NCI-H187 (cell line): ENCODE data around the gene BTF3L4.
"Not testable (repeated sequence)": the region's sequence is repeated elsewhere in the genome, so short reads cannot be mapped to it uniquely, and the experiment has no call there.

ENCODE experiments used
- DNase-seq, 2 experiments: peaks; one replicate each; lab custom pipeline; 2025; lab: John Stamatoyannopoulos, UW

The BTF3L4 gene

DNA sequence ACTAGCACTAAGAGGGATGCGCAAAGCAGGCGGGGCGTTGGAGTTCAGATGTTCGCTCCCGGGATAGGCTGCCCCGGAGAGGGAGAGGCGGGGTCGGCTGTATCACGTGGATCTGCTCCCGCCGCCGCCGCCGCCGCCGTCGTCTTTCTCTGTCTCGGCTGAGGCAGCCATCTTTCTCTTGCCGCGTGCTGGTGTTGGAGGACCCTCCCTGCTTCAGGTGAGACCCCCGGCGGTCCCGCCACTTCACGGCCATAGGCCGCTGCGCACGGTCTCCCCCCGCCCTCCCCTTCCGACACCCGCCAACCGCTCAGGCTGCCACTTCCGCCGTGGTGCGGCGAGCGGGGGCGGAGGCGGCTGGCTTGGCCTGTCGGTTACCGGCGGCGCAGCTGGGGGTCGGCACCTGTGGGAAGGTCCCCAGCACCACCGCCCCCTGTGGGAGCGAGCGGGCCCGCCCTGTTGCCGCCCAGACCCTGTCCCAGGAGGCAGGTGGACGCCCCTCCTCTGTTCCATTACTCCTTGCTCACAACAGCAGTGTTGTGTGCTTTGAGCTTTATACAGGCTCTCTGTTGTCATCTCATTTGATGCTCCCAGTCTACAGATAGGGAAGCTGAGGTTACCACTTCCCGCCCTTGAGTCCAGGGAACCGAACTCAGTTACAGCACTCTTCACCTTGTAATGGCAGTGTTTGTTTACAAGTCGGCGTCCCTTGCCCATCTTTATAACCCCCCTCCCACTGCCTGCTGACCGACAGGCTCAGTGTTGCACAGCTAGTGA, at the start of gene BTF3L4:
Gene BTF3L4, plus strand, starts transcription at position 133 of the 774 bp plus-strand sequence. CDS start 3,553 bp downstream, outside the sequence.
- peak; percentile 46 to 96 for DNase-seq

DNA sequence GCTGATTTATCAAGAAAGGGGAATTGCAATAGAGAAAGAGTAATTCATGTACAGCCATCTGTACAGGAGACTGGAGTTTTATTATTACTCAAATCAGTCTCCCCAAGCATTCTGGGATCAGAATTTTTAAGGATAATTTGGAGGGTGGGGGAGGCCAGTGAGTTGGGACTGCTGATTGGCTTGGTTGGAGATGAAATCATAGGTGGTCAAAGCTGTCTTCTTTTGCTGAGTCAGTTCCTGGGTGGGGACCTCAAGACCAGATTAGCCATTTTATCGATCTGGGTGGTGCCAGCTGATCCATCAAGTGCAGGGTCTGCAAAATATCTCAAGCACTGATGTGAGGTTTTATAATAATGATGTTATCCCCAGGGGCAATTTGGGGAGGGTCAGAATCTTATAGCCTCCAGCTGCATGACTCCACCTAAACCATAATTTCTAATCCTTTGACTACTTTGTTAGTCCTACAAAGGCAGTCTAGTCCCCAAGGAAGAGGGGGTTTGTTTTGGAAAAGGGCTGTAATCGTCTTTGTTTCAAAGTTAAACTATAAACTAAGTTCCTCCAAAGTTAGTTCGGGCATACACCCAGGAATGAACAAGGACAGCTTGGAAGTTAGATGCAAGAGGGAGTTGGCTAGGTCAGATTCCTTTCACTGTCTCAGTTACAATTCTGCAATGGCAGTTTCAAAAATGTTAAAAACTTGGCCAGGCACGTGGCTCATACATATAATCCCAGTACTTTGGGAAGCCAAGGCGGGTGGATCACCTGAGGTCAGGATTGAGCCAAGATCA, 48.7 kb upstream of the BTF3L4 start:
- DNase-seq, result no peak

- no peak for DNase-seq
Measured at GRCh38 chr1:52008071-52008809, 47.9 kb upstream of the BTF3L4 start.

GRCh38 chr1:52022133-52022532, 34.0 kb upstream of the BTF3L4 start:
- no peak for DNase-seq

- no peak for DNase-seq
Measured at GRCh38 chr1:52026278-52026677, 29.8 kb upstream of the BTF3L4 start.

DNA sequence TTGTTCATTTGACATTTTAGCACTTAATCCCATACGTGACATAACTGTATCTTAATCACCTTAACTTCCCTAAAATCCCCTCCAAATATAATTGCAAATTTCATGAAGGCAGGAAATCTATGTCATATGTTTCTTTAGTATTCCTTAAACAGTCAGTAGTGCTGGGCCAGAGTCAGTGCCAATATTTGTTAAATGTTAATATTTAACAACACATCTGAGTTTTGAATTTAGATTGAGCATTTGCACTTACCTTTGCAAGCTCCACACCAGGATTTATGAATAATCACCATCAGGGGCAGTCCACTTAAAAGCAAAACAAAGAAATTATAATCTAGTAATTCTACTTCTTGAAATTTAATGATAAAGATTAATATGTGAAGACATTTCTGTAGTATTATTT, 27.8 kb upstream of the BTF3L4 start:
- DNase-seq, result no peak

GRCh38 chr1:52028839-52029238, 27.3 kb upstream of the BTF3L4 start:
- DNase-seq, result not testable (repeated sequence)

- DNase-seq, result no peak
Measured at GRCh38 chr1:52032124-52032784, 23.8 kb upstream of the BTF3L4 start.

GRCh38 chr1:52032785-52033131, 23.3 kb upstream of the BTF3L4 start:
- DNase-seq, result no peak

DNA sequence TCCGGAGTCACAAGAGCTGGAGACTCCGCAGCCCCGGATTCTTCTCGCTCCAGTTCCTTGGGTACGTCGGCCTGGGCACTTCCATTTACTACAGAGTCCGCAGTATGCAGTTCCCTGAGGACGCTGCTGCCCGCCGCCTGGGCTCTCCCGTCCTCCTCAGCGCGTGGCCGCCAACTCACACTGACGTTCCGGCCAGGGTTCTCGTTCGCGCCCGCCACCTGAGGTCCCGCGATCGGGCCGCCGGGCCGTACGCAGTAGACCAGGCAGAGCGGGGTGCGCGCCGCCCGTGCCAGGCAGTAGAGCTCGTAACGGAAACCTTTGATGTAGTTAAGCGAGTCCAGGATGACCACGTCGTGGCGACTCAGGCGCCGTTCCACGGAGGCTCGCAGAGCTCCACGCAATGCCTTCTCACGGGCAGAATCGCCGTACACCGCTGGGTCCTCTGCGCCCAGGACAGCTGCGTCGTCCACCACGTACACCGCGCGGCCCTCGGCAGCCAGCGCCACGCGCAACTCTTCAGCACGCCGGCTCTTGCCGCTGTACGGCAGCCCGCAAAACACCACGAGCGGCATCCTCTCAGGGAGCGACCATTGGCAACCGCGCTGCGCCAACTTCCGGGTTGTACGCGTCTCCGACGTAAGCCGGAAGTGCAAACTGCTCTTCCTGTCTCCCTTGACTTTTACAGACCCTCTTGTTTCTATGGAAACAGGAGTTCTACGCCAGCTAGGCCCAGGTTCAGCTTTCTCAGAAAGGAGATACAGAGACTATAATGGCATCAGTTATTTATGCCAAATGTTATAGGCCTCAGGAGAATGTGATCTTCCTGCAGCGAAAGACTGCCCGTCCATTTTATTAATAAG, 22.7 kb upstream of the BTF3L4 start, which contains the start of gene KTI12:
Gene KTI12, minus strand, starts transcription at position 621 of the 860 bp plus-strand sequence. Its CDS starts 49 bp downstream, at position 572.
- DNase-seq, result peak; percentile 50 to 66

- DNase-seq, result no peak
Measured at GRCh38 chr1:52034050-52034384, 22.1 kb upstream of the BTF3L4 start.

DNA sequence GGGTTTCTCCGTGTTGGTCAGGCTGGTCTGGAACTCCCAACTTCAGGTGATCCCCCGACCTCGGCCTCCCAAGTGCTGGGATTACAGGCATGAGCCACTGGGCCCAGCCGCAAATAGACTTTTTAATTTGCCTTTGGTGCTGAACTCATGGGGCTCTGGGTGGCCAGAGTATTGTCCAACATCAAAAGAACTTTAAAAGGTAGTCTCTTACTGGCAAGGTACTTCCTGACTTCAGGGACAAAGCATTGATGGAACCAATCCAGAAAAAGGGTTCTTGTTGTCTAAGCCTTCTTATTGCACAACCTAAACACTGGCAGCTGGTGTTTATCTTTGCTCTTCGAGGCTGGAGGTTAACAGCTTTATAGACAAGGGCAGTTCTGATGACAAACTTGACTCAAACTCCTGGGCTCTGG, 18.7 kb upstream of the BTF3L4 start:
- DNase-seq, result no peak

- no peak for DNase-seq
Measured at GRCh38 chr1:52037909-52038308, 18.2 kb upstream of the BTF3L4 start.

- no peak for DNase-seq
Measured at GRCh38 chr1:52041551-52042185, 14.4 kb upstream of the BTF3L4 start.

DNA sequence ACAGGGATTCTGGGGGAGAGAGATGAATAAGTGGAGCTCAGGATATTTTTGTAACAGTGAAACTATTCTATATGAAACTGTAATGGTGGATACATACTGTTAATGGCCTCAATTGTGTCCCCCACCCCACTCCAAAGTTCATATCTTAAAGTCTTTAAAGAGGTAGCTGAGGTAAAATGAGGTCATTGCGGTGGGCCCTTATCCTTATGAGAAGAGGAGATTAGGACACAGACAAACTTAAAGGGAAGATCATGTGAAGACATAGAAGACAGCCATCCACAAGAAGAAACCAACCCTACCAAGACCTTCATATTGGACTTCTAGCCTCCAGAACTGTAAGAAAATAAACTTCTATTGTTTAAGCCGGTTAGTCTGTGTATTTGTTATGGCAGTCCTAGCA, 10.9 kb upstream of the BTF3L4 start:
- DNase-seq, result no peak

DNA sequence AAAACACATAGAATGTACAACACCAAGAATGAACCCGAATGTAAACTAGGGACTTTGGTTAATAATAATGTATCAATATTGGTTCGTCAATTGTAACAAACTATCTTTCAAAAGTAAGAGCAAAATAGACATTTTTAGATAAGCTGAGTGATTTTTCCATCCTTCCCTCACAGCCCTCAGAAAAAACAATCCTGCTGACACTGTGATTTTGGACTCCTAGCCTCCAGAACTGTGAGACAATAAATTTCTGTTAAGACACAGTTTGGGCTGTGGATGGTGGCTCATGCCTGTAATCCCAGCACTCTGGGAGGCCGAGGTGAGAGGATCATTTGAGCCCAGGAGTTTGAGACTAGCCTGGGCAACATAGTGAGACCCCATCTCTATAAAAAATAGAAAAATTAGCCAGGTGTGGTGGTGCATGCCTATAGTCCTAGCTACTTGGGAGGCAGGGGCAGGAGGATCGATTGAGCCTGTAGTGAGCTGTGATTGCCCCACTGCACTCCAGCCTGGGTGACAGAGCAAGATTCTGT, 10.4 kb upstream of the BTF3L4 start:
- not testable (repeated sequence) for DNase-seq

GRCh38 chr1:52049337-52049736, 6.8 kb upstream of the BTF3L4 start:
- DNase-seq, result not testable (repeated sequence)

GRCh38 chr1:52053862-52054261, 2.2 kb upstream of the BTF3L4 start:
- DNase-seq, result no peak

DNA sequence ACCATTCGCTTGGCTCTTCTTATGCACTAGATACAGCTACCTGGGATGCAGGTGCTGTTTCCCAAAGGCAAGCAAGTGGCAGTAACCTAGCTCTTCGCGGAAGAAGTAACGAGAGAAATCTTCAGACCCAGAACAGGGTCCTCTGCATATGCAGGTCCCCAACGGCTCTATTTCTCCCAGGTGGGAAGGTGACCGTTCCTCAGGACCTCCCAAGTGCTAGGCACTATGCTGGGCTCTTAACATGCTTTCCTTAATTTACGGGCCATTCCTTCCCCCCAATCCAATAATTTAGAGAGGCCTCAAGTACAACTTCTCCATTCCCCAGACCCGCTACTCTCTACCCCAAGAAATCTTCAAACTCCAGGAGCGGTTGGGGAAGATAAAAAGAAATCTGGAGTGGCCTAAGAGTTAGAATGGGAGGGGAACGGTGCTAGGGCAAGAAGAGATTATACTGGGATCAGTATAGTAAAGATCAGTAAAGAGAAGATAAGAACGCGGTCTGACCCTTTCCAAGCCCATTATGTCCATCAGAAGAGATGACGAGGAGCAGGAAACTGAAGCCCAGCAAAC, 1.5 kb upstream of the BTF3L4 start:
- DNase-seq, result no peak
